GM19043 (cell line): ENCODE data around the gene CHRD.

Experiments used
- ATAC-seq: cut with Tn5 transposase; IDR thresholded peaks from one replicate; pipeline ENCODE4 v1.9.1; 2021; ENCODE audit warnings: low read depth; ENCODE audit not compliant: unreplicated experiment

Gene CHRD

GRCh38 chr3:184346480-184347190, 33.2 kb upstream of the CHRD start:
- ATAC-seq, result no peak

GRCh38 chr3:184347321-184348056, 32.4 kb upstream of the CHRD start:
- ATAC-seq, result no peak

- ATAC-seq, result no peak
Measured at GRCh38 chr3:184348057-184348382, 31.8 kb upstream of the CHRD start.

- ATAC-seq, result no peak
Measured at GRCh38 chr3:184349563-184350470, 30.0 kb upstream of the CHRD start.

- ATAC-seq, result no peak
Measured at GRCh38 chr3:184350618-184351017, 29.2 kb upstream of the CHRD start.

- ATAC-seq, result no peak
Measured at GRCh38 chr3:184351511-184352148, 28.2 kb upstream of the CHRD start.

GRCh38 chr3:184352149-184352785, 27.6 kb upstream of the CHRD start:
- ATAC-seq, result no peak

- no peak for ATAC-seq
Measured at GRCh38 chr3:184352897-184353545, 26.8 kb upstream of the CHRD start.

- no peak for ATAC-seq
Measured at GRCh38 chr3:184353546-184353941, 26.3 kb upstream of the CHRD start.

GRCh38 chr3:184354121-184354728, 25.6 kb upstream of the CHRD start:
- ATAC-seq, result no peak

- ATAC-seq, result no peak
Measured at GRCh38 chr3:184354754-184355153, 25.1 kb upstream of the CHRD start.

GRCh38 chr3:184355261-184356040, 24.4 kb upstream of the CHRD start:
- ATAC-seq, result no peak

- no peak for ATAC-seq
Measured at GRCh38 chr3:184357248-184358123, 22.4 kb upstream of the CHRD start.

- ATAC-seq, result no peak
Measured at GRCh38 chr3:184358124-184358767, 21.6 kb upstream of the CHRD start.

GRCh38 chr3:184358921-184359350, 20.9 kb upstream of the CHRD start:
- no peak for ATAC-seq

GRCh38 chr3:184359610-184360009, 20.2 kb upstream of the CHRD start:
- no peak for ATAC-seq
